Midbrain (tissue), 1 donor: ENCODE measurements around the gene RIOK1.
"Not testable (repeated sequence)": the region's sequence is repeated elsewhere in the genome, so short reads cannot be mapped to it uniquely, and the experiment has no call there.

Experiments used
- DNase-seq: peaks from one replicate; lab custom pipeline; 2025; lab: John Stamatoyannopoulos, UW

The RIOK1 gene

GRCh38 chr6:7441048-7441775 is 51.6 kb downstream of the RIOK1 start:
- DNase-seq = no peak

- DNase-seq = no peak
Observed at GRCh38 chr6:7442467-7442866, 52.9 kb downstream of the RIOK1 start.

- no peak for DNase-seq
Observed at GRCh38 chr6:7445101-7445500, 55.5 kb downstream of the RIOK1 start.

GRCh38 chr6:7445885-7446461 is 56.4 kb downstream of the RIOK1 start:
- no peak for DNase-seq

- no peak for DNase-seq
Observed at GRCh38 chr6:7446619-7447325, 57.2 kb downstream of the RIOK1 start.

GRCh38 chr6:7448232-7448631 is 58.6 kb downstream of the RIOK1 start:
- no peak for DNase-seq

- DNase-seq = no peak
Observed at GRCh38 chr6:7449018-7449417, 59.4 kb downstream of the RIOK1 start.

GRCh38 chr6:7451326-7451725 is 61.7 kb downstream of the RIOK1 start:
- no peak for DNase-seq

- DNase-seq = no peak
Observed at GRCh38 chr6:7452898-7453297, 63.3 kb downstream of the RIOK1 start.

GRCh38 chr6:7454696-7455358 is 65.2 kb downstream of the RIOK1 start:
- DNase-seq = no peak

GRCh38 chr6:7456302-7456701 is 66.7 kb downstream of the RIOK1 start:
- DNase-seq = not testable (repeated sequence)

- DNase-seq = no peak
Observed at GRCh38 chr6:7461416-7461815, 71.8 kb downstream of the RIOK1 start.

- no peak for DNase-seq
Observed at GRCh38 chr6:7463785-7464184, 74.2 kb downstream of the RIOK1 start.

- no peak for DNase-seq
Observed at GRCh38 chr6:7467007-7467897, 77.6 kb downstream of the RIOK1 start.
